ENCODE measurements around the gene TTLL11. TPM values are rescaled to one million over a fixed set of nuclear protein-coding genes. Genes with fewer than 3 reads are reported as not detected.
A peak's percentile ranks its signal among the peaks of the same experiment; 100 is the strongest.

Gene TTLL11
- total and polyA plus RNA-seq, 8 donors = 3.4 to 7.5 (median 5.5) TPM

DNA sequence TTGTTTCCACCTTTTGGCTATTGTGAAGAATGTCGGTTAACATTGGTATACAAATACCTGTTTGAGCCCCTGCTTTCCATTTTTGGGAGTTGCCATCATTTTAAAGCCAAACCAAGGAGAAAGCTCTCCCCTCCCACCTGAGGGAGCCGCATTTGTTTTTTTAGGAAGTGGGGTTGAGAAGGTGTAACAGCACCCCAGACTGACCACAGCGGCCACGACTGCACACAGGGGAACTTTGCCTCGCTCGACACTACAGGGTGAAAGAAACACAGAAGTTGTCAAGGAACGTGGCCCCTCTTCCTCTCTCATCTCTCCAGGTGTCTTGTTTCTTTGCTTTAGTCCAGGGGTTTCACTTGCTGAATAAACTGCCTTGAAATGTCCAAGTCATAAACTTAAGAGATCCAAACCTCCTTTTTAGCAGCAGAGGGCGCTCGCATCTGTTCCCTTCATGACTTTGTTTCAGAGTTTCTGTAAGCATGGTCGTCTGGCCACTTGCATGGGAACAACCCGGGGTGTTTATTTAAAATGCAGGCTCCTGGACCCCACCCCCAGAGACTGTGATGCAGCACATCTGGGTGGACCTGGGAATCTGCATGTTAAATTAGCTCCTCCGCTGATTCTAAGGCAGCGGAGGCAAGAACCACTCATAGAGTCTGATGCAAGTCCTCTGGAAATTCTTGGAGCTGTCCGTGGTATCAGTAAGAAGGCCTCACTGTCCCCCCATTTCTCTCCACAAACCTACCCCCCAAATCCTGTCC lies 2.1 kb upstream of the TTLL11 start:
- Histone ChIP-seq H3K9me3 (no peaks in the 10 kb centered on the region), H3K27me3 (no peaks in the 10 kb centered on the region), H3K27ac (no peak overlapping the region), H3K36me3 (no peaks in the 10 kb centered on the region), H3K4me1 (peaks cover 9 to 18% (median 10%) of the 10 kb centered on the region in 3 donors), H3K4me3 (no peak overlapping the region)
- TF ChIP-seq, protein P1, sequence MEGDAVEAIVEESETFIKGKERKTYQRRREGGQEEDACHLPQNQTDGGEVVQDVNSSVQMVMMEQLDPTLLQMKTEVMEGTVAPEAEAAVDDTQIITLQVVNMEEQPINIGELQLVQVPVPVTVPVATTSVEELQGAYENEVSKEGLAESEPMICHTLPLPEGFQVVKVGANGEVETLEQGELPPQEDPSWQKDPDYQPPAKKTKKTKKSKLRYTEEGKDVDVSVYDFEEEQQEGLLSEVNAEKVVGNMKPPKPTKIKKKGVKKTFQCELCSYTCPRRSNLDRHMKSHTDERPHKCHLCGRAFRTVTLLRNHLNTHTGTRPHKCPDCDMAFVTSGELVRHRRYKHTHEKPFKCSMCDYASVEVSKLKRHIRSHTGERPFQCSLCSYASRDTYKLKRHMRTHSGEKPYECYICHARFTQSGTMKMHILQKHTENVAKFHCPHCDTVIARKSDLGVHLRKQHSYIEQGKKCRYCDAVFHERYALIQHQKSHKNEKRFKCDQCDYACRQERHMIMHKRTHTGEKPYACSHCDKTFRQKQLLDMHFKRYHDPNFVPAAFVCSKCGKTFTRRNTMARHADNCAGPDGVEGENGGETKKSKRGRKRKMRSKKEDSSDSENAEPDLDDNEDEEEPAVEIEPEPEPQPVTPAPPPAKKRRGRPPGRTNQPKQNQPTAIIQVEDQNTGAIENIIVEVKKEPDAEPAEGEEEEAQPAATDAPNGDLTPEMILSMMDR (IDR thresholded peaks at IDR 0.05) = peak; percentile 22 to 54 (median 39)
- WGBS, 2 donors = 25 to 26% methylated on average over 14 of the region's 14 CpGs
- FAIRE-seq = no peak
- peak in 1 of 6 donors; percentile 59 for DNase-seq
- ATAC-seq = no peak
- intact Hi-C loops (cut with DNase I) = no loop called here

DNA sequence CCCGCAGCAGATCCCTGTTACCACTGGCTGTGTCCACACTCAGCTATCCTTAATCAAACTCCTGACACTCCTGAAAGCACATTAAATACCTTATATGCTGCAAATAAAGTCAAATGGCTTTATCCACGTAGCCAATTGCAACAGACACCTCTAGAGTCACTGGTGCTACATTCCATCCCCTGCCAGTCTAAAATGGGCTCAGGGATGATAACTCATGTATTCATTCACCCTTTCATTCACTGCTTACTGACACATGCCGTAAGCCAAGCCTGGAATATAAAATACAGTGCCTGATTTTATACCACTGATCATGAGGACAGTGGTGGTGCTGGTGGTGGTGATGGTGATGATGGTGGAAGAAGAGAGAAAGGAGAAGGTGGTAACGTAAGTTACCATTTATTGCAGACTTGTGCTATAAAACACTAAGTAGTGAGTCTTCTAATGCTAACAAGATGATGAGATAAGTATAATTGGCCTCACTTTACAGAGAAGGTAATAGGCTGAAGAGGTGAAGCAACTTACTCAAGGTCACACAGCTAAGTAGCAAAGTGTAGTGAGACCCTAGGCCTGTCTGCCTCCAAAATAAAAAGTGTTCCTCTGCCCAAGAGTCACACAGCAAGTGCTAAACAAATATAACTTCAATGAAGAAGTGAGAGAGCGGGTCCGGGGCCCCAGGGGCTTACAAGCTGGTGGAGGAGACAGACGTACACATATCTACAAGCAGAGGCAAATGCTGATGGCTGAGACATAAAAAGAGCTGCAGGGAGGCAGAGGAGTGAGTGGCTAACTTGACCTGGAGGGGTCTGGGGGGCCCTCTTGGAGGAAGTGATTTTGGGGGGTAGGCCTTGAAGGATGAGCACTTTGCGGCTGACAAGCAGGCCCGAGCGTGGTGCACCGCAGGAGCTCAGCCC lies 1.2 kb downstream of the TTLL11 start:
- ATAC-seq (no peak), DNase-seq (no peak), FAIRE-seq (no peak)
- Histone ChIP-seq H3K4me3 (peak overlapping the region; percentile 77 to 97 (median 88)), H3K27me3 (no peaks in the 10 kb centered on the region), H3K9me3 (no peaks in the 10 kb centered on the region), H3K4me1 (peaks cover 17 to 38% (median 31%) of the 10 kb centered on the region in 3 donors), H3K27ac (peak overlapping the region in 2 of 4 donors; percentile 61 to 76), H3K36me3 (no peaks in the 10 kb centered on the region)
- TF ChIP-seq, protein P1 (IDR thresholded peaks at IDR 0.05) = no peak
- intact Hi-C loops (cut with DNase I) = no loop called here
- 23 to 32% methylated on average over 11 of the region's 11 CpGs for WGBS, 2 donors

DNA sequence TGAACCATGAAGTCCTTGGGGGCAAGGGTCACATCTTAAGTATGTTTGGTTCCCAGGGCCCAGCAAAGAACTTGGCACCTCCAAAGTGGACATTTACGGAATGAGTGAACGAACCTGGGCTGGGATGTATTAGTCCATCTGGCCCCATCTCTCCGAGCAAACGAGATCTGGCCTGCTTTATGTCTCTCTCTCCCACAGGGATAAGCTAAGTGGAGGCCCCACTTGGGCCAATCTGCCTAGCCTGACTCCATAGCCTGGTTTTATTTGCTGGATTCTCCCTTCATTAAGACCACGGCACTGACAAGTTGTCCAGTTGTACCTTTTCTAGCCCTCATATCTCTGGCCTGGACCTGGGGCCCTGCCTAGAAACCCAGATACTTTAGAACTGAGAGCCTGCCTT lies 2.1 kb downstream of the TTLL11 start:
- FAIRE-seq (no peak), ATAC-seq (no peak), DNase-seq (no peak)
- TF ChIP-seq, protein P1 (IDR thresholded peaks at IDR 0.05) = no peak
- Histone ChIP-seq H3K4me3 (peak overlapping the region in 2 of 4 donors; percentile 84 to 92), H3K27ac (no peak overlapping the region), H3K4me1 (peaks cover 21 to 38% (median 31%) of the 10 kb centered on the region in 3 donors), H3K9me3 (no peaks in the 10 kb centered on the region), H3K27me3 (no peaks in the 10 kb centered on the region), H3K36me3 (no peaks in the 10 kb centered on the region)
- intact Hi-C loops (cut with DNase I) = no loop called here
- WGBS, 2 donors = 44 to 50% methylated on average over 5 of the region's 5 CpGs

DNA sequence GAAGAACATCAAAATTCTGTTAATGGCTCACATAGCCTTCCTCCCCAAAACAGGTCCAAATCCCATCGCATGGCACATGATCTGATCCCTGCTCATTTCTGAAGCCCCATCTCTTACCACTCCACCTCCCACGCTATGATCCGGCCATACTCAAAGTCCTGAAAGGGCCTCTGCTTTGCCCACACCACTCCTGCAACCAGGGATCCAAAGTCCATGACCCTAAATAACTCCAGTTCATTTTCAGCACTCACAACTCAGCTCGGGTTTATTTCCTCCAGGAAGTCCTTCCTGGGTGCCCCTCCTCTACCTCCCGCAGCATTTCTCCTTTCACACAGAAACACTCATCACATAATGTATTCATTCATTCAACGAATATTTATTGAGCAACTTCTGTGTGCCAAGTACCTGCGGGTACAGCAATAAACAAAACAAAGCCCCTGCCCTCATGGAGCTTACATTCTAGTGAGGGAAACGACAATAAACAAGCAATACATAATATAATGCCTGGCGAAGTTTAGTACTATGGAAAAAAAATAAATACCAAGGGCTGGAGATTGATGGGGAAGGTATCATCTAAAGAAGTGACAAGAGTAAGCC lies 2.7 kb downstream of the TTLL11 start:
- intact Hi-C loops (cut with DNase I) = no loop called here
- DNase-seq (no peak), FAIRE-seq (no peak), ATAC-seq (no peak)
- Histone ChIP-seq H3K4me1 (peaks cover 21 to 38% (median 31%) of the 10 kb centered on the region in 3 donors), H3K36me3 (no peaks in the 10 kb centered on the region), H3K27me3 (no peaks in the 10 kb centered on the region), H3K27ac (peak overlapping the region in 1 of 4 donors; percentile 39), H3K4me3 (peak overlapping the region in 1 of 4 donors; percentile 84), H3K9me3 (no peaks in the 10 kb centered on the region)
- TF ChIP-seq, protein P1 (IDR thresholded peaks at IDR 0.05) = no peak
- 75 to 76% methylated on average over 9 of the region's 9 CpGs for WGBS, 2 donors

Measured in pancreas (tissue), 10 donors.